H9 (cell line): ENCODE measurements around the gene CACNG8. TPM values are rescaled to one million over a fixed set of nuclear protein-coding genes. Genes with fewer than 3 reads are reported as not detected.

Experiments
- DNase-seq: peaks from one replicate; pipeline ENCODE4 v3.0.0-alpha.2; 2017
- H2AFZ ChIP-seq: one replicate; pipeline ENCODE4 v1.6.1; 2013; ENCODE audit warnings: mild to moderate bottlenecking, low read length, control low read depth, moderate library complexity
- H2AK5ac ChIP-seq: 2 replicates; pipeline ENCODE4 v1.6.1; 2013; ENCODE audit warnings: low read length, control low read depth, mixed read lengths; ENCODE audit not compliant: insufficient read length
- H2BK120ac ChIP-seq: one replicate; pipeline ENCODE4 v1.6.1; 2013; ENCODE audit warnings: low read depth, mild to moderate bottlenecking, low read length, control low read depth, inconsistent platforms; ENCODE audit not compliant: poor library complexity, severe bottlenecking
- H2BK12ac ChIP-seq: 2 replicates; pipeline ENCODE4 v1.6.1; 2013; ENCODE audit warnings: low read length, control low read depth, mixed read lengths, low read depth; ENCODE audit not compliant: insufficient read length
- H2BK15ac ChIP-seq: 2 replicates; pipeline ENCODE4 v1.6.1; 2013; ENCODE audit warnings: low read depth, low read length, control low read depth
- H2BK20ac ChIP-seq: one replicate; pipeline ENCODE4 v1.6.1; 2013; ENCODE audit warnings: low read depth, mild to moderate bottlenecking, low read length, control low read depth, inconsistent platforms; ENCODE audit not compliant: poor library complexity, severe bottlenecking
- H2BK5ac ChIP-seq: 2 replicates; pipeline ENCODE4 v1.6.1; 2013; ENCODE audit warnings: low read length, control low read depth, mixed read lengths; ENCODE audit not compliant: insufficient read length
- H3K14ac ChIP-seq: 2 replicates; pipeline ENCODE4 v1.6.1; 2013; ENCODE audit warnings: low read length, control low read depth; ENCODE audit not compliant: insufficient read depth
- H3K18ac ChIP-seq: 2 replicates; pipeline ENCODE4 v1.6.1; 2013; ENCODE audit warnings: low read depth, mild to moderate bottlenecking, mixed read lengths, low read length, control low read depth; ENCODE audit not compliant: insufficient read length
- H3K23ac ChIP-seq: 2 replicates; pipeline ENCODE4 v1.6.1; 2013; ENCODE audit warnings: low read length, control low read depth, mixed read lengths, low read depth; ENCODE audit not compliant: insufficient read length
- H3K23me2 ChIP-seq: 2 replicates; pipeline ENCODE4 v1.6.1; 2013; ENCODE audit warnings: low read depth, mild to moderate bottlenecking, mixed read lengths, low read length, control low read depth; ENCODE audit not compliant: insufficient read length, poor library complexity, severe bottlenecking
- H3K27ac ChIP-seq: 2 replicates; pipeline ENCODE4 v1.5.1; 2013; ENCODE audit warnings: low read length, control low read depth, mixed read lengths, low read depth; ENCODE audit not compliant: insufficient read length
- H3K27me3 ChIP-seq: 2 replicates; pipeline ENCODE4 v1.6.1; 2013; ENCODE audit warnings: low read length, control low read depth, inconsistent platforms; ENCODE audit not compliant: insufficient read depth
- H3K4ac ChIP-seq: 2 replicates; pipeline ENCODE4 v1.6.1; 2013; ENCODE audit warnings: low read depth, mild to moderate bottlenecking, control low read depth, inconsistent platforms, low read length, moderate library complexity
- H3K4me1 ChIP-seq: 2 replicates; pipeline ENCODE4 v1.6.1; 2013; ENCODE audit warnings: low read length, control low read depth, inconsistent platforms; ENCODE audit not compliant: insufficient read depth
- H3K4me2 ChIP-seq: 2 replicates; pipeline ENCODE4 v1.6.1; 2013; ENCODE audit warnings: low read length, control low read depth, mixed read lengths; ENCODE audit not compliant: insufficient read length, insufficient read depth
- H3K56ac ChIP-seq: 2 replicates; pipeline ENCODE4 v1.6.1; 2013; ENCODE audit warnings: low read depth, mild to moderate bottlenecking, mixed read lengths, low read length, control low read depth; ENCODE audit not compliant: insufficient read length
- H3K79me1 ChIP-seq: 2 replicates; pipeline ENCODE4 v1.6.1; 2013; ENCODE audit warnings: low read depth, mild to moderate bottlenecking, moderate library complexity, low read length, control low read depth, inconsistent platforms; ENCODE audit not compliant: insufficient read depth, poor library complexity, severe bottlenecking
- H3K79me2 ChIP-seq: 2 replicates; pipeline ENCODE4 v1.6.1; 2013; ENCODE audit warnings: low read length, control low read depth, inconsistent platforms; ENCODE audit not compliant: insufficient read depth
- H3K9ac ChIP-seq: 2 replicates; pipeline ENCODE4 v1.6.1; 2013; ENCODE audit warnings: low read length, control low read depth, mixed read lengths; ENCODE audit not compliant: insufficient read length; ENCODE audit errors: extremely low read depth
- H3K9me3 ChIP-seq: one replicate; pipeline ENCODE4 v1.6.1; 2013; ENCODE audit warnings: low read depth, low read length, inconsistent platforms; ENCODE audit not compliant: control insufficient read depth
- H3T11ph ChIP-seq: one replicate; pipeline ENCODE4 v1.6.1; 2013; ENCODE audit warnings: mild to moderate bottlenecking, low read length, control low read depth, inconsistent platforms
- H4K20me1 ChIP-seq: one replicate; pipeline ENCODE4 v1.6.1; 2013; ENCODE audit not compliant: control insufficient read depth, insufficient read length, insufficient read depth
- H4K5ac ChIP-seq: 2 replicates; pipeline ENCODE4 v1.6.1; 2013; ENCODE audit warnings: low read depth, mild to moderate bottlenecking, mixed read lengths, low read length, control low read depth; ENCODE audit not compliant: insufficient read length
- H4K8ac ChIP-seq: replicated peaks from 2 replicates; pipeline ENCODE4 v1.6.1; 2013; ENCODE audit warnings: low read length, control low read depth, mixed read lengths, low read depth; ENCODE audit not compliant: insufficient read length
- H4K91ac ChIP-seq: 2 replicates; pipeline ENCODE4 v1.6.1; 2013; ENCODE audit warnings: low read depth, mild to moderate bottlenecking, moderate library complexity, mixed read lengths, low read length, control low read depth; ENCODE audit not compliant: insufficient read length
- H3K27ac Mint-ChIP-seq, 3 experiments: 2 replicates in 2 of 3; 3 replicates in 1 of 3; pipeline ENCODE4 v1.8.0; 2020 to 2021; ENCODE audit warnings: mixed read lengths in 3 of 3, mild to moderate bottlenecking in 1 of 3, moderate library complexity in 1 of 3
- H3K27me3 Mint-ChIP-seq: 2 replicates; pipeline ENCODE4 v1.8.0; 2021; ENCODE audit warnings: low read depth, mild to moderate bottlenecking, moderate library complexity, mixed read lengths
- H3K36me3 Mint-ChIP-seq, 3 experiments: 2 replicates in 2 of 3; 3 replicates in 1 of 3; pipeline ENCODE4 v1.8.0; 2020 to 2021; ENCODE audit warnings: low read depth in 3 of 3, mixed read lengths in 3 of 3; ENCODE audit not compliant: insufficient read depth in 1 of 3
- H3K4me1 Mint-ChIP-seq, 2 experiments: 2 replicates each; pipeline ENCODE4 v1.8.0; 2020; ENCODE audit warnings: mixed read lengths in 2 of 2
- H3K4me3 Mint-ChIP-seq, 2 experiments: 2 replicates in 1 of 2; 3 replicates in 1 of 2; pipeline ENCODE4 v1.8.0; 2020 to 2021; ENCODE audit warnings: mild to moderate bottlenecking in 2 of 2, mixed read lengths in 2 of 2, moderate library complexity in 1 of 2
- H3K9me3 Mint-ChIP-seq, 2 experiments: 2 replicates in 1 of 2; 3 replicates in 1 of 2; pipeline ENCODE4 v1.8.0; 2020; ENCODE audit warnings: mild to moderate bottlenecking in 2 of 2, mixed read lengths in 2 of 2, moderate library complexity in 1 of 2
- CTCF ChIP-seq: fragments of 200-600 bp; sonication (generic); conservative IDR thresholded peaks from 3 replicates; pipeline ENCODE4 v1.8.0; 2021; ENCODE audit warnings: antibody characterized with exemption, mild to moderate bottlenecking
- WGBS: extraction: QIAGEN DNeasy Blood & Tissue Kit; methylation state at CpG from one replicate; pipeline ENCODE4 v1.1.7; 2013; ENCODE audit warnings: missing lambda C conversion rate, low lambda C conversion rate, mixed read lengths; ENCODE audit not compliant: insufficient read length; ENCODE audit errors: extremely low coverage; 5-methylcytosine and 5-hydroxymethylcytosine counted together
- total RNA-seq: library from RNA; stranded (reverse); gene quantifications from 2 replicates; pipeline ENCODE4 v1.2.1, GENCODE V29; 2021

Gene CACNG8
- total RNA-seq, 1 experiment from 2014 or later, result 7.1 TPM

- H3K4me3 Mint-ChIP-seq, result no peak overlapping the region; a peak in 1 of 5 replicates
- no peak overlapping the region for H2AFZ ChIP-seq
Measured at GRCh38 chr19:54024660-54025059, 61.9 kb downstream of the CACNG8 start.

More at GRCh38 chr19:54024660-54025059, 61.9 kb downstream of the CACNG8 start:
- Mint-ChIP-seq H3K36me3 (peaks cover 0 to 6% (median 2%) of the 10 kb centered on the region in 3 experiments; a peak in 2 of 7 replicates), H3K4me1 (peaks cover 16 to 20% of the 10 kb centered on the region in 2 experiments), H3K27ac (no peak overlapping the region), H3K9me3 (peaks cover 2 to 5% of the 10 kb centered on the region in 2 experiments; a peak in 3 of 5 replicates), H3K27me3 (peaks cover 8% of the 10 kb centered on the region)
- Histone ChIP-seq H3K23me2 (no peaks in the 10 kb centered on the region), H3K4me1 (no peaks in the 10 kb centered on the region), H3K9ac (no peak overlapping the region), H3K4ac (no peak overlapping the region), H4K20me1 (no peaks in the 10 kb centered on the region), H3K4me2 (no peak overlapping the region), H4K8ac (no peak overlapping the region), H4K5ac (no peak overlapping the region), H3K56ac (no peak overlapping the region), H2BK20ac (no peak overlapping the region), H3K18ac (no peak overlapping the region), H4K91ac (no peak overlapping the region), H3K79me2 (no peaks in the 10 kb centered on the region), H2AK5ac (no peak overlapping the region), H3T11ph (no peak overlapping the region), H3K23ac (no peak overlapping the region), H2BK12ac (no peak overlapping the region), H3K27me3 (no peaks in the 10 kb centered on the region), H2BK120ac (no peak overlapping the region), H3K79me1 (no peaks in the 10 kb centered on the region), H2BK5ac (no peak overlapping the region), H3K14ac (no peak overlapping the region), H3K27ac (no peak overlapping the region), H2BK15ac (no peak overlapping the region), H3K9me3 (no peaks in the 10 kb centered on the region)
- no peak for TF ChIP-seq CTCF
- no peak for DNase-seq
- WGBS, result no CpG with 5 or more reads among the region's 9 CpGs
